ENCODE results near the gene LRTM2. TPM values are rescaled to one million over a fixed set of nuclear protein-coding genes. Genes with fewer than 3 reads are reported as not detected.

Gene LRTM2
- total RNA-seq, 1 donor, result not detected

DNA sequence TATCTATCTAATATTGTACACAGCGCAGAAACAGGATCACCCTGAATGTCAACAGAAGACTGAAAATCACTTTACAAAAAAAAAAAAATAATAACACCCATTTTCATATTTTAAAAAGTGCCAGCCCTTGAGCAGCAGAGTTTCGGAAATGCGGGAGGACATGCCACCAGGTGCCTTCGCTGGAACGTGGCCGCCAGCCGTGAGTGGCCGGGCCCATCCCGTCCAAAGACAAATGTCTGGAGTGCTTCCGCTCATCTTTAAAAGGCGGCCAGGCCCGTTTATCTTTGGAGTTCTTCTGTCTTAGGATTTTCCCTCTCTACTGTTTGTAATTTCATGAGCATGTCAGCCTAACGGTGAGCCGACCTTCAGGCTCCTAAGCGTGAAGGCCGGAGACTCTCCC is 43.5 kb downstream of the LRTM2 start:
- Histone ChIP-seq H3K36me3 (ENCODE audit: insufficient read depth, low read length) (no peaks in the 10 kb centered on the region), H4K20me1 (ENCODE audit: insufficient read depth, low read length) (no peaks in the 10 kb centered on the region), H3K27me3 (ENCODE audit: insufficient read depth, low read length) (peaks cover 48% of the 10 kb centered on the region), H3K4me3 (ENCODE audit: insufficient read depth, low read length) (no peak overlapping the region), H3K4me2 (ENCODE audit: insufficient read depth, low read length) (no peak overlapping the region), H2AFZ (ENCODE audit: low read length) (no peak overlapping the region), H3K79me2 (ENCODE audit: insufficient read depth, low read length) (no peaks in the 10 kb centered on the region), H3K9me3 (ENCODE audit: low read depth, low read length) (no peaks in the 10 kb centered on the region), H3K27ac (ENCODE audit: low read depth, low read length) (no peak overlapping the region), H3K4me1 (ENCODE audit: insufficient read depth, low read length) (no peaks in the 10 kb centered on the region)
- TF ChIP-seq, protein P1, sequence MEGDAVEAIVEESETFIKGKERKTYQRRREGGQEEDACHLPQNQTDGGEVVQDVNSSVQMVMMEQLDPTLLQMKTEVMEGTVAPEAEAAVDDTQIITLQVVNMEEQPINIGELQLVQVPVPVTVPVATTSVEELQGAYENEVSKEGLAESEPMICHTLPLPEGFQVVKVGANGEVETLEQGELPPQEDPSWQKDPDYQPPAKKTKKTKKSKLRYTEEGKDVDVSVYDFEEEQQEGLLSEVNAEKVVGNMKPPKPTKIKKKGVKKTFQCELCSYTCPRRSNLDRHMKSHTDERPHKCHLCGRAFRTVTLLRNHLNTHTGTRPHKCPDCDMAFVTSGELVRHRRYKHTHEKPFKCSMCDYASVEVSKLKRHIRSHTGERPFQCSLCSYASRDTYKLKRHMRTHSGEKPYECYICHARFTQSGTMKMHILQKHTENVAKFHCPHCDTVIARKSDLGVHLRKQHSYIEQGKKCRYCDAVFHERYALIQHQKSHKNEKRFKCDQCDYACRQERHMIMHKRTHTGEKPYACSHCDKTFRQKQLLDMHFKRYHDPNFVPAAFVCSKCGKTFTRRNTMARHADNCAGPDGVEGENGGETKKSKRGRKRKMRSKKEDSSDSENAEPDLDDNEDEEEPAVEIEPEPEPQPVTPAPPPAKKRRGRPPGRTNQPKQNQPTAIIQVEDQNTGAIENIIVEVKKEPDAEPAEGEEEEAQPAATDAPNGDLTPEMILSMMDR (IDR thresholded peaks at IDR 0.05; ENCODE audit: extremely low read depth, low read depth, low read length), result no peak
- DNase-seq (ENCODE audit: insufficient read length, low spot score, missing footprints), result no peak

DNA sequence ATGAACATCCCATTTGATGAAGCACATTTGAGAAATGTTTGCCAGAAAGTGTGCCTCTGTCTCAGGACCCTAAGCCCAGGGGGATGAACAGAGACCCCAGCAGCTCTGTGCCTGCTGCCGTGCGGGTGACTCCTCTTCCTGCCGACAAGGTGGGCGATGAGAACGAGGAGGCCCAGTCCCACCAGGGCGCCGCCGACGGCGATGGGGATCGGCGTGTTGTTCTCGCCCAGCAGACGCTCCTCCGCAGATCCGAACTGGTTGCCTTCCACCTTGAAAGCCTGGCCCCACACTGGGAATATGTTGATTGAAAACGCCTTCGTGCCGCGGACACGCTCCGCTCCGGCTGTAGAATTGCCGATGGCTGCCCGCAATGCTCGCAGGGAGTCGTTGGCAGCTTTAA is 44.1 kb downstream of the LRTM2 start:
- H3K36me3 ChIP-seq (ENCODE audit: insufficient read depth, low read length), result no peaks in the 10 kb centered on the region
- H3K27ac ChIP-seq (ENCODE audit: low read depth, low read length), result no peak overlapping the region
- H4K20me1 ChIP-seq (ENCODE audit: insufficient read depth, low read length), result no peaks in the 10 kb centered on the region
- no peaks in the 10 kb centered on the region for H3K79me2 ChIP-seq (ENCODE audit: insufficient read depth, low read length)
- no peak overlapping the region for H3K4me3 ChIP-seq (ENCODE audit: insufficient read depth, low read length)
- no peaks in the 10 kb centered on the region for H3K9me3 ChIP-seq (ENCODE audit: low read depth, low read length)
- no peak for DNase-seq (ENCODE audit: insufficient read length, low spot score, missing footprints)
- no peak overlapping the region for H3K4me2 ChIP-seq (ENCODE audit: insufficient read depth, low read length)
- peaks cover 48% of the 10 kb centered on the region for H3K27me3 ChIP-seq (ENCODE audit: insufficient read depth, low read length)
- no peaks in the 10 kb centered on the region for H3K4me1 ChIP-seq (ENCODE audit: insufficient read depth, low read length)
- TF ChIP-seq, protein P1 (IDR thresholded peaks at IDR 0.05; ENCODE audit: extremely low read depth, low read depth, low read length), result no peak
- H2AFZ ChIP-seq (ENCODE audit: low read length), result no peak overlapping the region

DNA sequence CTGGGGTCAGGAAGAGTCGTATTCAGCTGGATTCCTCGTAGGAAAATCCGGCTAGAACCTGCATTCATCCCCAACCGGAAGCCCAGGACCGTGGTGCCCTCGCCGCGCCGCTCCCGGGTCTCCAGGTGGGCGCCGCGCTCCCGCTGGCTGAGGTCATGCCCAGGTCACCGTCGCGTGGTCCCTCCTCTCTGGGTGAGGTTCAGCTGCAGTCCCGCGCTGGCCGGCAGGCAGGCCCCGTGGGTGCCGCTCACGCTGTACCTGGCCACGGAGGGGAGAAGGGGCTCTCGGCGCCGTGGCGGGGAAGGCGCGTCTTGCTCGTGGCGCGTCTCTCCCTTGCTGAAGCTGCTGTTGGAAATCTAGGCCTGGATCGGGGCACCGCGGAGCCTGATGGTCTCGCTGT is 44.5 kb downstream of the LRTM2 start:
- TF ChIP-seq, protein P1 (IDR thresholded peaks at IDR 0.05; ENCODE audit: extremely low read depth, low read depth, low read length), result no peak
- H3K79me2 ChIP-seq (ENCODE audit: insufficient read depth, low read length), result no peaks in the 10 kb centered on the region
- H3K4me2 ChIP-seq (ENCODE audit: insufficient read depth, low read length), result no peak overlapping the region
- H2AFZ ChIP-seq (ENCODE audit: low read length), result no peak overlapping the region
- no peak for DNase-seq (ENCODE audit: insufficient read length, low spot score, missing footprints)
- no peaks in the 10 kb centered on the region for H3K4me1 ChIP-seq (ENCODE audit: insufficient read depth, low read length)
- H3K36me3 ChIP-seq (ENCODE audit: insufficient read depth, low read length), result no peaks in the 10 kb centered on the region
- H3K4me3 ChIP-seq (ENCODE audit: insufficient read depth, low read length), result no peak overlapping the region
- no peaks in the 10 kb centered on the region for H4K20me1 ChIP-seq (ENCODE audit: insufficient read depth, low read length)
- no peaks in the 10 kb centered on the region for H3K9me3 ChIP-seq (ENCODE audit: low read depth, low read length)
- H3K27ac ChIP-seq (ENCODE audit: low read depth, low read length), result no peak overlapping the region
- H3K27me3 ChIP-seq (ENCODE audit: insufficient read depth, low read length), result peaks cover 51% of the 10 kb centered on the region

DNA sequence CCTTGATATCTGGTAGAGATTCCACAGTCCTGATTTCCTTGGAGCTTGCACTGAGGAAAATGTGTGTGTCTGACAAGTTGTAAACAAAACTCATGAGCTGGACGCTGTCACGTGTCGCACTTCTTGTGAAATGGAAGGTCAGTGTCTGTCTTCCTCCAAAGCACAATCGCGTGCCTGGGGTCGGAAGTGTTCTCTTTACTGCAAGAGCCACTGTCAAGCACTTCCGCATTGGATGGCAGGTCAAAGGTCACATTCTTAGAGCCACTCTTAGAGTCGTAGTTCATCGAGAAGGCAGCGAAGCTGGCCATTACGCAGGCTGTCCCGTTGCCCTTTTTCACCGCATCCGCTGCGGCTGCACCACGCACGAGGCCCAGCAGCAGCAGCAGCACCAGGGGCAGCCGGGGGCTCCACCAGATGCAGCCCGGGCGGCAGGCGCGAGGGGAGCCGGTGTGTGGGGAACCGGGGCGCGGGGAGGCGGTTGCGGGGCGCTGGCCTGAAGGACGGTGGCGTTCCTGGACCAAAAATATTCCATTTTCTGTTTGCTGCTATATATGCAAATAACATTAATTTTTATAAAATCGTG is 45.0 kb downstream of the LRTM2 start:
- H3K4me1 ChIP-seq (ENCODE audit: insufficient read depth, low read length), result no peaks in the 10 kb centered on the region
- no peak overlapping the region for H3K4me3 ChIP-seq (ENCODE audit: insufficient read depth, low read length)
- H3K27ac ChIP-seq (ENCODE audit: low read depth, low read length), result no peak overlapping the region
- no peaks in the 10 kb centered on the region for H3K79me2 ChIP-seq (ENCODE audit: insufficient read depth, low read length)
- TF ChIP-seq, protein P1 (IDR thresholded peaks at IDR 0.05; ENCODE audit: extremely low read depth, low read depth, low read length), result no peak
- H4K20me1 ChIP-seq (ENCODE audit: insufficient read depth, low read length), result no peaks in the 10 kb centered on the region
- H3K27me3 ChIP-seq (ENCODE audit: insufficient read depth, low read length), result peaks cover 51% of the 10 kb centered on the region
- H2AFZ ChIP-seq (ENCODE audit: low read length), result no peak overlapping the region
- no peak for DNase-seq (ENCODE audit: insufficient read length, low spot score, missing footprints)
- no peaks in the 10 kb centered on the region for H3K9me3 ChIP-seq (ENCODE audit: low read depth, low read length)
- H3K36me3 ChIP-seq (ENCODE audit: insufficient read depth, low read length), result no peaks in the 10 kb centered on the region
- no peak overlapping the region for H3K4me2 ChIP-seq (ENCODE audit: insufficient read depth, low read length)

All from osteoblast (primary cell).